DMS53 treated with DMSO at 0.1 percent for 48 hours (cell line): ENCODE data around the gene C10orf67.
A peak's percentile ranks its signal among the peaks of the same experiment; 100 is the strongest.
"Not testable (repeated sequence)": the region's sequence is repeated elsewhere in the genome, so short reads cannot be mapped to it uniquely, and the experiment has no call there.

ENCODE experiments used
- DNase-seq: peaks from one replicate; lab custom pipeline; 2025; ENCODE audit not compliant: unreplicated experiment; lab: John Stamatoyannopoulos, UW

The C10orf67 gene

GRCh38 chr10:23281044-23281433 lies 63.6 kb downstream of the C10orf67 start:
- DNase-seq, result no peak

DNA sequence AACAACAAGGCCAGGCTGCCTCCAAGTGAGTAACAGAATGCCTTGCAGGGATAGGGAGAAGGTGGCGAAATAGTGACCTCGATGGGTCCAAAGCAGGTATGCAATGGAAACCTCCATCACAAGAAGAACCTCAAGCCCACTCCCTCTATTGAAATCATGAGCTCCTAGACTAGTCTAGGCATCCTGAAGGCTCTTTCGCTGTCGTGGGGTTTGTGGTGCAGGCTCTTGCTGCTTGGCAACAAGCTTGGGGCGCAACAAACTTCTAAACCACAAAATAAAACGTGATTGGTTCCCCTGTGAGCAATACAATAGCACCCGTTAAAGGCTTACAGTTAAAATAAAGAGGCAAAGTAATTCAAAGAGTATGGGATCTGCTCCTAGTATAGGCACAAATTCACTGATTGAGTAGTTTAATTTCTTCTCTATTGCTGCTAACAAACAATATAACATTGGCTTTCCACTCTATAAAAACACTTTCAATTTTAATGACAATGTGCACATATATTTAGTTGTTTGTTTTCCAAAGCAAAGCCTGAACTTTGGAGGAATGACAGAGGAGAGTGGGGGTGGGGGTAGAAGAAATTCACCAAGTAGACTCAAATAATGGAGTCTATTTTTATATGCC lies 64.1 kb downstream of the C10orf67 start:
- DNase-seq, result no peak

DNA sequence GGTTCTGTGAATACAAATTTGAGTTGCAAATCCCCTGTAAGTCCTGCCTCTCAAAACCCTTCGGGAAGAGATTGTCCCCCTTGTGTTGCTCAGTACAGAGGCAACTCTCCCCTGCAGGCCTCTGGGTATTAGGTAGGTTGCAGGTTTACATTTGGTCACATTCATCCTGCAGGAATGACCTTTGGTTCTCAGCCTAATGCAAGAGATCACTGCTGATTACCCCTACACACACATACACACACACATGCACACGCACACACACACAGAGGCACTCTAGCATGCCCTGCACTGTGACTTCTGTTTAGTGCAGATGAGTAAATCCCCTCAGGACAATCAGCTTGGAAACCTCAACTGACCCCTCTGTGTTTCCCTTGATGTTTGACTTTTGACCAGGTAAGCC lies 69.2 kb downstream of the C10orf67 start:
- no peak for DNase-seq

GRCh38 chr10:23274179-23274578 lies 70.4 kb downstream of the C10orf67 start:
- not testable (repeated sequence) for DNase-seq

- DNase-seq, result no peak
These were observed 74.1 kb downstream of the C10orf67 start for GRCh38 chr10:23270531-23270930.

DNA sequence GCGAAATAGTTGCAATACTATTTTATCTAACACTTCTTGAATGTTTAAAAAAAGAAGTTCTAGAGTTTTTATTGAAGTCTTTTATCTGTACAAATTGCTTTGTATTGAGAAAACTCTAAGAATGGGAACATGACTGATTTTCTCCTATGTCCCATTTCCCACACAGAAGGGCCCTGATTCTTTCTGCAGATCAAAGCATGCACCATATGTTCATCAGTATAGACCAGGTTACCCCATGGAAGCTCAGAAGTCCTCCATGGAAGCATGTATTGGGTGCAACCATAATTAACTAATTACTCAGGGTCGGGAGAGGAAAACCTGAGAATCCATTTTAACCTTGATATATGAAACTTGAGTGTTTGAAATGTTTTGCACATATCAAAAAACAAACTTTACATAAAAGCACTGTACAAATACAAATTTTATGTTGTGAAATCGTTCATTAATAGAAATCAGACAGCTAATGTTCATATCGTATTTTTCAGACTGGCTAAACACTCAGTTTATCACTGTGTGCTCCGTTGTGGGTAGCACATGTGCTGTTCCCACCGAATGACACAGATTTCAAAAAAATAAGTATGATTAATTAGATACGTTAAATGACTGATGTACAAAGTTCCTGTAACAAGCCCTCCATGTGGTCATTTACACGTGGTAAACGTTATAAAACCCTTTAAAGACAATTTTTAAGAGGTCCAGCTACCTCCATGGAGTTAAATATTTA lies 81.0 kb downstream of the C10orf67 start:
- DNase-seq, result no peak

GRCh38 chr10:23262928-23263327 lies 81.7 kb downstream of the C10orf67 start:
- DNase-seq, result no peak

DNA sequence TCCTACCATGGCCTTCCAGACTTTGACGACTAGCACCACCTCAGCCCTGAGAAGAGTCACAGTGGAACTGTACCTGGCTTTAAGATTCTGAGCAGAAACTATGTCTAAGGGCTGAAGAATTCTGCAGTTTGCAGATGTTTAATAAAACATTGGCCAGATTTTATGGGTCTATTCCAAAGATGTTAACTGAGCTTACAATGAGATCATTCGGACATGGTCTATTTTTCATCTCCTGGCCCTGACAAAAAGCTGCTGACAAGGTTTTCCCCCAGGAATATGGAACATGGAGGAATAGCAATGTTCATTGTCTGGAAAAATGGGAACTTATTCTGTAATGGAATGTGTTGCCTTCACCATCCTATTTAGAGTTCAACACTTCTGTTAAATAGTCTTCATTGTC lies 86.1 kb downstream of the C10orf67 start:
- DNase-seq, result no peak

DNA sequence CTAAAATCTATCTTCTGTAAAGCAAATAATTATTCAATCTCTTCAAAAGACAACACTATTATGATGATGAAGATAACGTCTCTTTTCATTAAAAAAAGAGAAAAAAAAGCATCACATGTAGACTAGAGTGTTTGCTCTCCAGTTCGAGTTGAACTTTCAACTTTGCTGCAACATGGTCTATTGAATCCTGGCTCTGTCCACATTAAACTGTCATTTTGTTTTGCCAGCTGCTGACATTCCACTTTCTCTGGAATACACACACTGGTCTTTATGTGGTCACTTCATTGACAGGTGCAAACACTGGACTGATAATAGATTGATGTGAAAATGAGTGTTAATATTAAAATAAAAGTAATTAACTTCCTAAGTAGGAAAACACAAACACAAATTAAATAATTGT lies 90.8 kb downstream of the C10orf67 start:
- DNase-seq, result peak; percentile 88

DNA sequence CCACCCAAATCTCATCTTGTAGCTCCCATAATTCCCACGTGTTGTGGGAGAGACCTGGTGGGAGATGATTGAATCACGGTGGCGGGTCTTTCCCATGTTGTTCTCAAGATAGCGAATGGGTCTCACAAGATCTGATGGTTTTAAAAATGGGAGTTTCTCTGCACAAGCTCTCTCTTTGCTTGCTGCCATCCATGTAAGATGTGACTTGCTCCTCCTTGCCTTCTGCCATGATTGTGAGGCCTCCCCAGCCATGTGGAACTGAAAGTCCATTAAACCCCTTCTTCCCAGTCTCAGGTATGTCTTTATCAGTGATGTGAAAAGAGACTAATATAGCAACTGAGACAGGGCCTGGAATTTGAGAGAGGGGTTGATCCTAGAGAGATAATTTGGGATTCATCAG lies 91.7 kb downstream of the C10orf67 start:
- not testable (repeated sequence) for DNase-seq

- not testable (repeated sequence) for DNase-seq
These were observed 102.8 kb downstream of the C10orf67 start for GRCh38 chr10:23241779-23242178.

- DNase-seq, result peak; percentile 76
These were observed 106.6 kb downstream of the C10orf67 start for GRCh38 chr10:23238015-23238414.

- no peak for DNase-seq
These were observed 114.0 kb downstream of the C10orf67 start for GRCh38 chr10:23230582-23230981.

DNA sequence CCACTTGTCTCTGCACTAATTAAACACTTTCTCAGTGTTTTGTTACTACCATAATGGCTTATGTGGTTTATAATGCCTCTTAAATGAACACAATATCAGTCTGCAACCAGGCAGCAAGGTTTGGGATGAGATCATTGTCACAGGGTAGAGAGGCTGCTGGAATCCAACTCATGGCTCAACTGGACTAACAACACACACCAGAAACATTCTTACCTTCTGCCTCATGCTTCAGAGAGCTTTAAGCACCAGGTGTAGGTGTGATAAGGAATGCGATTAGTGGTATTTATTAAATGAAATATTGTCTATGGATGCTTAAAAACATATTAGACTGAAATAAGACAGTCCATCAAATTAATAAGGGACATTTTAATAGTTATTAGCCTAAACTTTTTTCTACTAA lies 127.1 kb downstream of the C10orf67 start:
- DNase-seq, result no peak

DNA sequence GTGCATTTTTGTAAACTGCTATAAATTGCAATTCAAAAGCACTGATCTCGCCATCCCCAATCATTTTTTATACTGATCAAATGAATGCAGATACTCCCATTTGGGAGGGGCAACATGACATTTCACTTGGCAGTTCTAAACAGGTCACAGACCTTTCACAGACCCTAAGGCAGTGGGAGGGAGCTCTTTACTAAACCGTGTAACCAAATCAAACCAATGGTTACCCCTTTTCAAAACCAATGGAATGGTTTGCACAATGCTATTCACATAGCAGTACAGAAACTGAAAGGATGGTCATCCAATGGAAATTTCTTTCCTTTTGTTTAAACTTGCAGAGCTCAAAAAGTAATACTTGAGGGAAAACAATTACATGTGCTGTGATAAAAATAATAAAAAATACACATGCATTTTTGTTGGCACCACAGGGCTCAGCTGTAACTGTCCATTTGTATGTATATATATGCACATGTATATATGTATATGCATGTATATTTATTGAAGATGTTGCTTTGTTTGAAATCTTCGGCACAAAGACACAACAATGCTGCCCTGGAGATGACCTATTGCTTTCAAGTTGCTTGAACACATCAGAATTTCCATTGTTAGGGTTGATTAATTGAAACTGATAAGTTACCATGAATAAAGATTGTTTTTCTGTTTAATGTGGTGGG lies 138.5 kb downstream of the C10orf67 start:
- no peak for DNase-seq

- DNase-seq, result no peak
These were observed 139.8 kb downstream of the C10orf67 start for GRCh38 chr10:23204773-23205172.

DNA sequence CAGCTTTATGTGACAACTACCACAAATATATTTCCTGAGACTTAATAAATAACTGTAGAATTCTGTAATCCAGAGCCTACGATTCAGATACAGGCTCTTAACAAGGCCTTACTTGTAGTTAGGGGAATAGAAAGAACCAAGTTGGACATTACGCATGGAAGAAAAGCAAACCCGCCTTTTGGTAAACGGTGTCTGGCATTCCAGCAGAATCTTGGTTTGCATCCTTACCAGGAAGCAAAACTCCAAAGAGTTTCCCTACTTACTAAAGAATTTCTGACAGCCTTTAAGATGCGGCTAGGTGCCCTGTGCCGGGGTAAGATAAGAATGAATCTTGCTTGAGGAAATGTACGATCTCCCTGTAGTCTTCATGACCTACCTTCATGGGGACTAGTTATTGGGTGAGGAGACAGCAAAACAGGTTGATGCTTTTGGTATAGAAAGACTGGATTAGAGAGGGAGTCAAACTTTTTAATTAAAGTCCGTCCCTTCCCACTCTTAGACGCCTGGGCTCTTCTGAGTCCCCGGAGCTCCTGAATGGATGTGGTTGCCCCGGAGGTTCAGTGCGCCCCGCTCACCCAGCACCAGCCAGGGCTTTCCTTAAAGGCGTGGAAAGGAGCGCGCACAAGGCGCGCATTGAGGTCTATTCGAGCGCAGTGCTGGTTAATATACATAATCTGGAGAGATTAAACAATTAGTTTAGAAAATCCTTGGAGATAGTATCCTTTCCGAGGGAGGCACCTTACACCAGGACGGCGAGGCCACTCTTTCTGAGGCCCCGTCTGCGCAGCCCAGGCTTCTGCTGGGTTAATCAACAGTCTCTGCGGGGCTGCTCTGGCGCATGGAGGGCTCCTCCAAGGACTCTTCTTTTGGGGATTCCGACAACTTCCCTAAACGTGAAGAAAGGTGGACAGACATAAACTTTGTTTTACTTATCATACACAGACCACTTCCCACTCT lies 140.9 kb downstream of the C10orf67 start:
- no peak for DNase-seq

DNA sequence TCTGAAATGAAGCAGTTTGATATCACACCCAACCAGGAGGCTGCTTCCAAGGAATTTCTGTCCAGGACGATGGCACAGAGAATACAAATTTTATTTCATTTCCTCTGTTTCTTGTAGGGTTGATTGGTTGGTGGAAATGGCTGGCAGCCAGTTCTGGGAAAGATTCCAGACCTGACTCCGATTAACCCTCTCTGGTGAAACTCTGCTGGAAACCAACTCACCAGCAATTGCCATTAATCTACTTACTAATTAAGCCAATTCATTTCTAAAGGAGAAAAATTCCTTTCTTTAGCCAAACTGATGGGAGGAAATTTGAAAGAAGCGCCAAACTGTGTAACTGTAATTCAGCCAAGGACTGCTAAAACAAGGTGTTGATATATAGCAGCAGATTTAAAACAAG lies 141.8 kb downstream of the C10orf67 start:
- DNase-seq, result no peak

DNA sequence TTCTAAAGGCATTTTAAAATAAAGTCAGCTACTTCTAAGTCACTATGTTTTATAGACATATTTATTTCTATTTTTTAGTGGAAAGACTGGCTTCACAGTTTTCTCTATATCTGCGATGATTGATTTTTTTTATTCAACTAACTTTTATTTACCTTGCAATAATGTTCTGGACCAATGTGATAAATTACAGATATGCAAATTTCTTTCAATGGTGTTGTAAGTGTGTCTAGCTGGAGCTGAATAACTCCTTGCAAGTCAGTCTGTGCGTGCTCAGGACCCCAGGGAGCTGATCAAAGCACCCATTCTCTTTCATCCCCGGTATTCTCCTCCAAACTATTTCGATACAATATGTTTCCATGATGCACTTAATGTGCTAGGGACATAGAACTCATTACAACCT lies 142.8 kb downstream of the C10orf67 start:
- no peak for DNase-seq

DNA sequence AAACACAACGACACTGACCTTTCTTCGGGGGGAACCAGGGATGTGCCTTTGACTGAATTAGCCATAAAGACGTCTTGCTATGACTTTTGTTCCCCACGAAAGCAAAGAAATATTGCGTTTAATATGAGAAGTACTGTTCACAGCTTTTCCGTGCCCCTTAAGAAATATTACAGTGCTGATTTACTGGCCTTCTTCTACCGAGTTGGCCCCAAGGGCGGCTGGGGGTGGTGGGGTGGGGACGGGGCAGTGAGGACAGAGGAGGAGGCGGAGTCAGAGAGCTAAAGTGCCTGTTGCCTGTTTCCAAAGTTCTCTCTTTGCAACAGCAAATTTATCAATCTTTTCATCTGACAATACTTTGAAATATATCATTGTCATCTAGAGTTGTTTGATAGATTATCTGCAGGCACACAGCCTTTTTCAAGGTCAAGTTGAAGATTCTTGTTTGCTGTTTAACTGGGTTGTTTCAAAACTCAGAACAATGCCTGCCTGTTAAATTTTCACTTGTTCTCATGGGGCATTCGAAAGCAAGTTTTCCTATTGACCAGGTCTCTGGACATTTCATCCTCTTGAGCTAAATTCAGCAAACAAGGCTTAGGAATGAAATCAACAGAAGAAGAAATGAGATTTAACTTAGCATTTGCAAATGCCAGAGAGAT lies 143.5 kb downstream of the C10orf67 start:
- DNase-seq, result no peak

GRCh38 chr10:23200586-23200985 lies 144.0 kb downstream of the C10orf67 start:
- DNase-seq, result no peak
